Uterus (tissue), 2 donors: Measurements from ENCODE around the gene TNKS1BP1.

ENCODE experiments used
- POLR2A ChIP-seq, 2 donors: fragments of 450-650 bp; IDR thresholded peaks; one replicate each; pipeline ENCODE4 v1.6.1; 2016; ENCODE audit warnings: antibody characterized with exemption in 2 of 2, mild to moderate bottlenecking in 1 of 2, moderate library complexity in 1 of 2
- TF ChIP-seq, protein P1 (sequence below), 4 experiments: fragments of 200-600 bp in 2 of 4; fragments of 450-650 bp in 2 of 4; sonication (generic) in 2 of 4; IDR thresholded peaks; one replicate each; pipeline ENCODE4 v1.5.1; 2016 to 2019; ENCODE audit warnings: antibody characterized with exemption in 4 of 4, mild to moderate bottlenecking in 2 of 4, moderate library complexity in 1 of 4

DNA sequence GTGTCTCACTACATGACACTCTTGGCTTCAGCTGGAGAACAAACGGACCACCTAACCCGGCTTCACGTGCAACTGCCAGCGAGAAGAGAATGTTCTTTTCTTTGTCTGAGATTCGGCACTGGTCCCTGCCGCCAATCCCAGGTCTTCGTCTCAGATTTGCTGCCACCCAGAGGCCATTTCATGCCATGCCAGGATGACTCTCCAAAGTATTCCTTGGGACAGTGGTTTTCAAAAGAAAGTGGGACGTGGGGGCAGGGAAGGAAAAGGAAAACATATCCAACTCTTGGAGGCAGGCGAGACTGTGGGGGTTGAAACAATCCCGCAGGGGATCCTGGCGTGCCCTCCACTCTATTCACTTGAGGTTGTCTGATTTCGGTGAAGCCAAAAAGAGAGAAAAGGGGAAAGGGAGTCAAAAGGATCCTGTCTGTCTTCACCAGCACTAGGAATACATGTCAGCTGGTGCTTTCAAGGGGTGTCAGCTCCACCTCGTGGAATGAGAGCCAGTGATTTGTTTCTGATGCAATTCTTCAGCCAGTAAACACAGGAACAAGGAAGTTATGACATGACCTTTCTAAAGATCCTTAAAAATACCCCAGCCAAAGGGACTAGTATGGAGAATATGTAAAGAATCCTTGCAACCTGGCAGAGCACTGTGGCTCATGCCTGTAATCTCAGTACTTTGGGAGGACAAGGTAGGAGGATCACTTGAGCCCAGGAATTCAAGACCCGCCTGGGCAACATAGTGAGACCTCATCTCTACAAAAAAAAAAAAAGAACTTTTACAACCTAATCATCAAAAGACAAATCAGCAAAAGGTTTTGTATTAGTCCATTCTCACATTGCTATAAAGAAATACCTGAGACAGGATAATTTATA is 46.7 kb downstream of the TNKS1BP1 start:
- TF ChIP-seq, protein P1, sequence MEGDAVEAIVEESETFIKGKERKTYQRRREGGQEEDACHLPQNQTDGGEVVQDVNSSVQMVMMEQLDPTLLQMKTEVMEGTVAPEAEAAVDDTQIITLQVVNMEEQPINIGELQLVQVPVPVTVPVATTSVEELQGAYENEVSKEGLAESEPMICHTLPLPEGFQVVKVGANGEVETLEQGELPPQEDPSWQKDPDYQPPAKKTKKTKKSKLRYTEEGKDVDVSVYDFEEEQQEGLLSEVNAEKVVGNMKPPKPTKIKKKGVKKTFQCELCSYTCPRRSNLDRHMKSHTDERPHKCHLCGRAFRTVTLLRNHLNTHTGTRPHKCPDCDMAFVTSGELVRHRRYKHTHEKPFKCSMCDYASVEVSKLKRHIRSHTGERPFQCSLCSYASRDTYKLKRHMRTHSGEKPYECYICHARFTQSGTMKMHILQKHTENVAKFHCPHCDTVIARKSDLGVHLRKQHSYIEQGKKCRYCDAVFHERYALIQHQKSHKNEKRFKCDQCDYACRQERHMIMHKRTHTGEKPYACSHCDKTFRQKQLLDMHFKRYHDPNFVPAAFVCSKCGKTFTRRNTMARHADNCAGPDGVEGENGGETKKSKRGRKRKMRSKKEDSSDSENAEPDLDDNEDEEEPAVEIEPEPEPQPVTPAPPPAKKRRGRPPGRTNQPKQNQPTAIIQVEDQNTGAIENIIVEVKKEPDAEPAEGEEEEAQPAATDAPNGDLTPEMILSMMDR (IDR thresholded peaks at IDR 0.05): peak; percentile 73 to 79 (median 76)
- TF ChIP-seq POLR2A (IDR thresholded peaks at IDR 0.05): no peak
